IMR-90 (cell line): Measurements from ENCODE around the gene PMPCA. TPM values are rescaled to one million over a fixed set of nuclear protein-coding genes. Genes with fewer than 3 reads are reported as not detected.

Experiments
- ATAC-seq: fragments of 200-7000 bp; cut with Tn5 transposase; 2 replicates; pipeline ENCODE4 v1.9.1; 2020; ENCODE audit warnings: low read depth, mild to moderate bottlenecking, moderate library complexity
- BruUV-seq: library from RNA; stranded (reverse); fragments of 400-500 nt; replicated peaks from 2 replicates; lab custom pipeline; 2021; lab: Mats Ljungman, UMichigan
- CTCF ChIA-PET: fragments of 300-600 bp; formaldehyde crosslinking; extraction: SDS; loops from one replicate; lab custom pipeline; 2021; ENCODE audit warnings: antibody characterized with exemption; lab: Yijun Ruan, JAX
- POLR2A ChIA-PET: fragments of 300-600 bp; sonication (Branson Sonifier 250); formaldehyde crosslinking; loops from one replicate; lab custom pipeline; 2022; ENCODE audit warnings: antibody characterized with exemption; ENCODE audit not compliant: unreplicated experiment; lab: Charles Lee
- DNase-seq: peaks from one replicate; pipeline ENCODE4 v3.0.0; 2013
- H2AFZ ChIP-seq: replicated peaks from 2 replicates; pipeline ENCODE3; 2013; ENCODE audit warnings: low read length, mild to moderate bottlenecking; ENCODE audit not compliant: poor library complexity
- H2AK5ac ChIP-seq: 2 replicates; pipeline ENCODE4 v1.6.1; 2013; ENCODE audit warnings: low read depth, low read length, inconsistent platforms
- H2AK9ac ChIP-seq: replicated peaks from 2 replicates; pipeline ENCODE3; 2013; ENCODE audit warnings: mild to moderate bottlenecking, low read depth, low read length, moderate library complexity; ENCODE audit not compliant: poor library complexity
- H2BK120ac ChIP-seq: 2 replicates; pipeline ENCODE4 v1.6.1; 2013; ENCODE audit warnings: low read depth, low read length, inconsistent platforms
- H2BK15ac ChIP-seq: 3 replicates; pipeline ENCODE4 v1.6.1; 2013; ENCODE audit warnings: low read depth, low read length, inconsistent platforms
- H2BK20ac ChIP-seq: 2 replicates; pipeline ENCODE4 v1.6.1; 2013; ENCODE audit warnings: low read depth, mild to moderate bottlenecking, inconsistent platforms, low read length, moderate library complexity
- H2BK5ac ChIP-seq: 2 replicates; pipeline ENCODE4 v1.6.1; 2013; ENCODE audit warnings: mild to moderate bottlenecking, low read depth, low read length, inconsistent platforms; ENCODE audit not compliant: poor library complexity, severe bottlenecking
- H3K14ac ChIP-seq: replicated peaks from 2 replicates; pipeline ENCODE4 v1.6.1; 2013; ENCODE audit warnings: low read depth, low read length, inconsistent platforms
- H3K18ac ChIP-seq: 2 replicates; pipeline ENCODE4 v1.6.1; 2013; ENCODE audit warnings: low read depth, low read length, control low read depth
- H3K23ac ChIP-seq: 2 replicates; pipeline ENCODE4 v1.6.1; 2013; ENCODE audit warnings: low read depth, low read length, inconsistent platforms
- H3K27ac ChIP-seq: 2 replicates; pipeline ENCODE4 v1.5.1; 2013; ENCODE audit warnings: mild to moderate bottlenecking, control low read depth, low read length; ENCODE audit not compliant: insufficient read depth
- H3K27me3 ChIP-seq: 2 replicates; pipeline ENCODE4 v1.6.1; 2013; ENCODE audit warnings: low read length; ENCODE audit not compliant: control insufficient read depth, insufficient read depth
- H3K36me3 ChIP-seq: 2 replicates; pipeline ENCODE4 v1.6.1; 2013; ENCODE audit warnings: low read length, mixed read lengths; ENCODE audit not compliant: control insufficient read depth, insufficient read depth
- H3K4ac ChIP-seq: 2 replicates; pipeline ENCODE4 v1.6.1; 2013; ENCODE audit warnings: low read depth, low read length, inconsistent platforms
- H3K4me1 ChIP-seq: 2 replicates; pipeline ENCODE4 v1.6.1; 2013; ENCODE audit warnings: low read length, mixed read lengths; ENCODE audit not compliant: control insufficient read depth, insufficient read depth
- H3K4me2 ChIP-seq: 2 replicates; pipeline ENCODE4 v1.6.1; 2013; ENCODE audit warnings: low read depth, mild to moderate bottlenecking, control low read depth, low read length, moderate library complexity
- H3K4me3 ChIP-seq: 2 replicates; pipeline ENCODE4 v1.5.1; 2013; ENCODE audit warnings: low read depth, mild to moderate bottlenecking, control low read depth, low read length, moderate library complexity; ENCODE audit not compliant: insufficient read depth
- H3K56ac ChIP-seq: 2 replicates; pipeline ENCODE4 v1.6.1; 2013; ENCODE audit warnings: low read length, inconsistent platforms; ENCODE audit not compliant: insufficient read depth; ENCODE audit errors: extremely low read depth
- H3K79me1 ChIP-seq, 2 experiments: 2 replicates each; pipeline ENCODE4 v1.6.1; 2013; ENCODE audit warnings: low read length in 2 of 2, inconsistent platforms in 1 of 2, low read depth in 1 of 2
- H3K9ac ChIP-seq: 2 replicates; pipeline ENCODE4 v1.6.1; 2013; ENCODE audit warnings: low read depth, low read length, control low read depth
- H3K9me1 ChIP-seq: 2 replicates; pipeline ENCODE4 v1.6.1; 2013; ENCODE audit warnings: low read length, inconsistent platforms; ENCODE audit not compliant: insufficient read depth
- H3K9me3 ChIP-seq: 2 replicates; pipeline ENCODE4 v1.6.1; 2013; ENCODE audit warnings: low read length; ENCODE audit not compliant: control insufficient read depth, insufficient read depth
- H4K20me1 ChIP-seq: 2 replicates; pipeline ENCODE4 v1.6.1; 2013; ENCODE audit warnings: low read length, inconsistent platforms; ENCODE audit not compliant: insufficient read depth
- H4K5ac ChIP-seq: 2 replicates; pipeline ENCODE4 v1.6.1; 2013; ENCODE audit warnings: mild to moderate bottlenecking, low read depth, low read length, control low read depth
- H4K8ac ChIP-seq, 2 experiments: 2 replicates each; pipeline ENCODE4 v1.6.1; 2013; ENCODE audit warnings: low read depth in 2 of 2, low read length in 2 of 2, control low read depth in 1 of 2, inconsistent platforms in 1 of 2
- H4K91ac ChIP-seq: 2 replicates; pipeline ENCODE4 v1.6.1; 2013; ENCODE audit warnings: low read depth, low read length, inconsistent platforms; ENCODE audit not compliant: insufficient read depth
- BHLHE40 ChIP-seq: fragments of 150-350 bp; IDR thresholded peaks from 2 replicates; pipeline ENCODE4 v1.6.1; 2016; ENCODE audit warnings: mild to moderate bottlenecking, low read depth, low read length
- CEBPB ChIP-seq: IDR thresholded peaks from 2 replicates; pipeline ENCODE4 v1.6.1; 2012; ENCODE audit warnings: low read depth, low read length, improper control_type of control experiment
- CHD1 ChIP-seq: IDR thresholded peaks from 2 replicates; pipeline ENCODE4 v1.6.1; 2012; ENCODE audit warnings: low read depth, low read length, improper control_type of control experiment
- ELK1 ChIP-seq: fragments of 150-350 bp; IDR thresholded peaks from 2 replicates; pipeline ENCODE4 v1.6.1; 2016; ENCODE audit warnings: low read depth, mild to moderate bottlenecking, low read length, moderate library complexity, borderline replicate concordance
- FOS ChIP-seq: fragments of 150-350 bp; IDR thresholded peaks from 2 replicates; pipeline ENCODE4 v1.6.1; 2016; ENCODE audit warnings: low read depth, low read length
- MAFK ChIP-seq: IDR thresholded peaks from 2 replicates; pipeline ENCODE4 v1.6.1; 2012; ENCODE audit warnings: low read depth, low read length, improper control_type of control experiment
- MAZ ChIP-seq: IDR thresholded peaks from 2 replicates; pipeline ENCODE4 v1.6.1; 2012; ENCODE audit warnings: low read depth, mild to moderate bottlenecking, low read length, improper control_type of control experiment, moderate library complexity, borderline replicate concordance
- MXI1 ChIP-seq: IDR thresholded peaks from 2 replicates; pipeline ENCODE4 v1.6.1; 2012; ENCODE audit warnings: low read depth, mild to moderate bottlenecking, low read length, moderate library complexity, borderline replicate concordance
- NFE2L2 ChIP-seq: fragments of 150-350 bp; IDR thresholded peaks from 2 replicates; pipeline ENCODE4 v1.6.1; 2016; ENCODE audit warnings: low read depth, mild to moderate bottlenecking, low read length
- POLR2A ChIP-seq: IDR thresholded peaks from 2 replicates; pipeline ENCODE4 v1.6.1; 2012; ENCODE audit warnings: mild to moderate bottlenecking, low read depth, low read length
- RAD21 ChIP-seq: IDR thresholded peaks from 2 replicates; pipeline ENCODE4 v1.6.1; 2012; ENCODE audit warnings: low read length, improper control_type of control experiment
- RCOR1 ChIP-seq: IDR thresholded peaks from 2 replicates; pipeline ENCODE4 v1.6.1; 2012; ENCODE audit warnings: mild to moderate bottlenecking, low read length, improper control_type of control experiment; ENCODE audit not compliant: insufficient replicate concordance
- RFX5 ChIP-seq: IDR thresholded peaks from 2 replicates; pipeline ENCODE4 v1.8.0; 2012; ENCODE audit warnings: low read depth, mild to moderate bottlenecking, low read length, moderate library complexity
- SMC3 ChIP-seq: fragments of 150-350 bp; IDR thresholded peaks from 2 replicates; pipeline ENCODE4 v1.6.1; 2016; ENCODE audit warnings: low read depth, mild to moderate bottlenecking, antibody characterized with exemption, low read length, moderate library complexity
- WGBS, 2 experiments: methylation state at CpG; one replicate each; pipeline versions ENCODE4 v1.1.5 to v1.1.7; 2013; ENCODE audit warnings: missing lambda C conversion rate in 2 of 2; ENCODE audit not compliant: insufficient read length in 1 of 2; ENCODE audit errors: extremely low coverage in 2 of 2; 5-methylcytosine and 5-hydroxymethylcytosine counted together
- dilution Hi-C: fragments of 300-500 bp; cut with HindIII; formaldehyde crosslinking; loops from one replicate; pipeline ENCODE4 v1.14.3; 2018; ENCODE audit warnings: low sequenced_read_pairs; ENCODE audit not compliant: unreplicated experiment
- in situ Hi-C: fragments of 300-500 bp; cut with MboI; formaldehyde crosslinking; loops from 3 replicates; pipeline ENCODE4 v1.14.3; 2019; ENCODE audit warnings: low sequenced_read_pairs, inconsistent platforms, mixed read lengths
- intact Hi-C: fragments of 100-400 bp; cut with micrococcal nuclease; formaldehyde crosslinking; loops from 2 replicates; pipeline ENCODE4 v1.10.0; 2022
- polyA plus RNA-seq, 3 experiments: library from polyadenylated mRNA; depleted of rRNA; stranded (reverse); fragments of >200 nt; gene quantifications; 2 replicates each; pipeline ENCODE4 v1.2.3, GENCODE V29; 2012; ENCODE audit warnings: low replicate concordance in 1 of 3
- total RNA-seq: library from RNA; depleted of rRNA; stranded (reverse); fragments of >200 nt; gene quantifications from 2 replicates; pipeline ENCODE4 v1.2.3, GENCODE V29; 2012
- TF ChIP-seq, protein P1 (sequence below): conservative IDR thresholded peaks from 2 replicates; pipeline ENCODE4 v1.5.1; 2012; ENCODE audit warnings: mild to moderate bottlenecking, low read depth, low read length, improper control_type of control experiment
- TF ChIP-seq, protein P2 (sequence below): fragments of 150-350 bp; IDR thresholded peaks from 2 replicates; pipeline ENCODE4 v1.6.1; 2017; ENCODE audit warnings: mild to moderate bottlenecking, antibody characterized with exemption, low read length, low read depth

PMPCA gene
- total and polyA plus RNA-seq, 2 of the 4 experiments (the other 2 are of a cell fraction) = 62.6 to 95.8 TPM

DNA sequence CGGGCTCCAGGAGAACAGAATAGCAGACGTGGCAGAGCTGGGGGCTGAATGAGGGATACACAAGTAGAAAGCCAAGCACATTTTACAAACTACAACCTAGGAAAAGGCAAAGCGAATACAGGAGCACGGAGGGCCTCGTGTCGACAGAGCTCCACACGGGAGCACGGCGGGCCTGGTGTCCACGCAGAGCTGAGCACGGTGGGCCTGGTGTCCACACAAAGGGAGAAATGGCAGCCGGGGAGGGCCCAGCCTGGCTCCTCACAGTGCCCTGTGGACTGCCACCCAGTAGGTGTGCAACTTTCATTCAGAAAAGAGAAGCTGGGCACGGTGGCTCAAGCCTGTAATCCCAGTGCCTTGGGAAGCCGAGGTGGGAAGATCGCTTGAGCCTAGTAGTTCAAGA, 32.6 kb downstream of the PMPCA start:
- H3K4ac ChIP-seq = no peak overlapping the region
- H3K14ac ChIP-seq = no peak overlapping the region
- peaks cover 4 to 53% of the 10 kb centered on the region in 2 experiments; a peak in 3 of 4 replicates for H3K79me1 ChIP-seq
- in situ Hi-C loops = no loop called here
- H3K9me1 ChIP-seq = 0 out of 2 replicates have a peak, but pooled peaks cover 2% of the 10 kb centered on the region
- no peak overlapping the region for H2AK9ac ChIP-seq
- dilution Hi-C loops = no loop called here
- ATAC-seq = no peak
- H3K27ac ChIP-seq = no peak overlapping the region
- H3K56ac ChIP-seq = no peak overlapping the region
- TF ChIP-seq BHLHE40 (no peak), RCOR1 (no peak), MXI1 (no peak), NFE2L2 (no peak), POLR2A (no peak), RFX5 (no peak), CHD1 (no peak), FOS (no peak), MAZ (no peak), CEBPB (no peak), RAD21 (no peak), ELK1 (no peak), SMC3 (no peak), MAFK (no peak)
- TF ChIP-seq, protein P1, sequence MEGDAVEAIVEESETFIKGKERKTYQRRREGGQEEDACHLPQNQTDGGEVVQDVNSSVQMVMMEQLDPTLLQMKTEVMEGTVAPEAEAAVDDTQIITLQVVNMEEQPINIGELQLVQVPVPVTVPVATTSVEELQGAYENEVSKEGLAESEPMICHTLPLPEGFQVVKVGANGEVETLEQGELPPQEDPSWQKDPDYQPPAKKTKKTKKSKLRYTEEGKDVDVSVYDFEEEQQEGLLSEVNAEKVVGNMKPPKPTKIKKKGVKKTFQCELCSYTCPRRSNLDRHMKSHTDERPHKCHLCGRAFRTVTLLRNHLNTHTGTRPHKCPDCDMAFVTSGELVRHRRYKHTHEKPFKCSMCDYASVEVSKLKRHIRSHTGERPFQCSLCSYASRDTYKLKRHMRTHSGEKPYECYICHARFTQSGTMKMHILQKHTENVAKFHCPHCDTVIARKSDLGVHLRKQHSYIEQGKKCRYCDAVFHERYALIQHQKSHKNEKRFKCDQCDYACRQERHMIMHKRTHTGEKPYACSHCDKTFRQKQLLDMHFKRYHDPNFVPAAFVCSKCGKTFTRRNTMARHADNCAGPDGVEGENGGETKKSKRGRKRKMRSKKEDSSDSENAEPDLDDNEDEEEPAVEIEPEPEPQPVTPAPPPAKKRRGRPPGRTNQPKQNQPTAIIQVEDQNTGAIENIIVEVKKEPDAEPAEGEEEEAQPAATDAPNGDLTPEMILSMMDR = no peak
- TF ChIP-seq, protein P2, sequence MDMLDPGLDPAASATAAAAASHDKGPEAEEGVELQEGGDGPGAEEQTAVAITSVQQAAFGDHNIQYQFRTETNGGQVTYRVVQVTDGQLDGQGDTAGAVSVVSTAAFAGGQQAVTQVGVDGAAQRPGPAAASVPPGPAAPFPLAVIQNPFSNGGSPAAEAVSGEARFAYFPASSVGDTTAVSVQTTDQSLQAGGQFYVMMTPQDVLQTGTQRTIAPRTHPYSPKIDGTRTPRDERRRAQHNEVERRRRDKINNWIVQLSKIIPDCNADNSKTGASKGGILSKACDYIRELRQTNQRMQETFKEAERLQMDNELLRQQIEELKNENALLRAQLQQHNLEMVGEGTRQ = no peak
- H4K5ac ChIP-seq = no peak overlapping the region
- no peak overlapping the region for H3K9ac ChIP-seq
- H2BK5ac ChIP-seq = no peak overlapping the region
- H2BK15ac ChIP-seq = no peak overlapping the region
- ChIA-PET POLR2A (no interaction called here), CTCF (interaction anchor here (0.6 kb wide), 1 partner anchor 451 kb away, joined by 4 read pairs; no protein-coding TSS in a partner anchor)
- no peak overlapping the region for H2AK5ac ChIP-seq
- peaks cover 74% of the 10 kb centered on the region for H3K36me3 ChIP-seq
- no peak overlapping the region for H3K18ac ChIP-seq
- no peaks in the 10 kb centered on the region for H3K27me3 ChIP-seq
- H3K4me3 ChIP-seq = no peak overlapping the region
- H3K4me1 ChIP-seq = peaks cover 3% of the 10 kb centered on the region
- no peak for DNase-seq
- intact Hi-C loops = no loop called here
- H3K23ac ChIP-seq = no peak overlapping the region
- H2BK120ac ChIP-seq = no peak overlapping the region
- no peaks in the 10 kb centered on the region for H3K9me3 ChIP-seq
- H4K8ac ChIP-seq = no peak overlapping the region
- BruUV-seq = no TSS peak
- no peak overlapping the region for H3K4me2 ChIP-seq
- 89% methylated on average over 3 of the region's 15 CpGs; no CpG with 5 or more reads in 1 of the 2 experiments for WGBS, 2 experiments
- no peak overlapping the region for H4K91ac ChIP-seq
- H4K20me1 ChIP-seq = peaks cover 38% of the 10 kb centered on the region
- H2BK20ac ChIP-seq = no peak overlapping the region
- H2AFZ ChIP-seq = no peak overlapping the region
